UCSD-AML1 (cell line): ENCODE results near the gene DOCK3.
A peak's percentile ranks its signal among the peaks of the same experiment; 100 is the strongest.

ENCODE experiments used
- DNase-seq: peaks from one replicate; lab custom pipeline; 2025; ENCODE audit not compliant: unreplicated experiment; lab: John Stamatoyannopoulos, UW

DOCK3 gene, protein sequence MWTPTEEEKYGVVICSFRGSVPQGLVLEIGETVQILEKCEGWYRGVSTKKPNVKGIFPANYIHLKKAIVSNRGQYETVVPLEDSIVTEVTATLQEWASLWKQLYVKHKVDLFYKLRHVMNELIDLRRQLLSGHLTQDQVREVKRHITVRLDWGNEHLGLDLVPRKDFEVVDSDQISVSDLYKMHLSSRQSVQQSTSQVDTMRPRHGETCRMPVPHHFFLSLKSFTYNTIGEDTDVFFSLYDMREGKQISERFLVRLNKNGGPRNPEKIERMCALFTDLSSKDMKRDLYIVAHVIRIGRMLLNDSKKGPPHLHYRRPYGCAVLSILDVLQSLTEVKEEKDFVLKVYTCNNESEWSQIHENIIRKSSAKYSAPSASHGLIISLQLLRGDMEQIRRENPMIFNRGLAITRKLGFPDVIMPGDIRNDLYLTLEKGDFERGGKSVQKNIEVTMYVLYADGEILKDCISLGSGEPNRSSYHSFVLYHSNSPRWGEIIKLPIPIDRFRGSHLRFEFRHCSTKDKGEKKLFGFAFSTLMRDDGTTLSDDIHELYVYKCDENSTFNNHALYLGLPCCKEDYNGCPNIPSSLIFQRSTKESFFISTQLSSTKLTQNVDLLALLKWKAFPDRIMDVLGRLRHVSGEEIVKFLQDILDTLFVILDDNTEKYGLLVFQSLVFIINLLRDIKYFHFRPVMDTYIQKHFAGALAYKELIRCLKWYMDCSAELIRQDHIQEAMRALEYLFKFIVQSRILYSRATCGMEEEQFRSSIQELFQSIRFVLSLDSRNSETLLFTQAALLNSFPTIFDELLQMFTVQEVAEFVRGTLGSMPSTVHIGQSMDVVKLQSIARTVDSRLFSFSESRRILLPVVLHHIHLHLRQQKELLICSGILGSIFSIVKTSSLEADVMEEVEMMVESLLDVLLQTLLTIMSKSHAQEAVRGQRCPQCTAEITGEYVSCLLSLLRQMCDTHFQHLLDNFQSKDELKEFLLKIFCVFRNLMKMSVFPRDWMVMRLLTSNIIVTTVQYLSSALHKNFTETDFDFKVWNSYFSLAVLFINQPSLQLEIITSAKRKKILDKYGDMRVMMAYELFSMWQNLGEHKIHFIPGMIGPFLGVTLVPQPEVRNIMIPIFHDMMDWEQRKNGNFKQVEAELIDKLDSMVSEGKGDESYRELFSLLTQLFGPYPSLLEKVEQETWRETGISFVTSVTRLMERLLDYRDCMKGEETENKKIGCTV (N-terminal part only)

DNA sequence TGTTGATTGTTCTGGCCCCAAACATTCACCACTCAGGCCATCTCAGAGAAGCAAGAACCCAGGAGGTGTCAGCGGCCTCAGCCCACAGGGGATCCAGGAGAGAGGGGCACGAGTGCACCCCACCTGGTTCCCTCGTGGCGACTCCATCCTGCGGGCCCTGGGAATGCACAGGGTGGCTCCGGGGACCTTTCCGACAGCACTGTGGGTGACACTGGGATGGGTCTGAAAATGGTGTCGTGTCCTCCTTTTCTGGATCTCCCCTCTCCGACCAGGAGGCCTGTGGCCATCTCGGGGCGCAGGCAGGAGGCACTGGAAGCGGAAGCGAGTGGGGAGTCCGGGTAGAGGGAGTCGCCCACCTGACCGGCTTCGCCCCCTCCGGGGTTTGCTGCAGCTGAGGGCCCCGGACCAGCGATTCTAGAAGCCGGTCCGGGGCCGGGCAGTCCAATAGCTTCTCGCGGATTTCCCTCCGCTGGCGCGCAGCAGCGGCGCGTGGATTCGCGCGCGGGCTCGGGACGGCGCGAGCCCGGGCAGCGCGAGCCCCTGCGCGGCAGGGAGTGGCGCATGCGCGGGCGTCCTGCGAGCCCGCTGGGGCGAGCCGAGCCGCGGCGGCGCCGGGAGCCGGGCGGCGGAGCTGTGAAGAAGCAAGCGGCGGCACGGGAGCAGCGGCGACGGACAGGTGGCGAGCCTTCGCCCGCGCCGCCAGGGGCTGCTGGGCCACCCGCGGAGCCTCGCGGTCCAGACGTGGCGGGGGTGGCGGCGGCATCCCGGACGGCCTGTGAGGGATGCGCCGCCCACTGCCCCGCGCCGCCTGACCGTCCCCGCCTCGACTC, at the start of gene DOCK3:
DOCK3 (plus strand) TSS at position 579 of the 830 bp plus-strand sequence. CDS start 337 bp downstream, outside the sequence.
- DNase-seq = peak; percentile 53

DNA sequence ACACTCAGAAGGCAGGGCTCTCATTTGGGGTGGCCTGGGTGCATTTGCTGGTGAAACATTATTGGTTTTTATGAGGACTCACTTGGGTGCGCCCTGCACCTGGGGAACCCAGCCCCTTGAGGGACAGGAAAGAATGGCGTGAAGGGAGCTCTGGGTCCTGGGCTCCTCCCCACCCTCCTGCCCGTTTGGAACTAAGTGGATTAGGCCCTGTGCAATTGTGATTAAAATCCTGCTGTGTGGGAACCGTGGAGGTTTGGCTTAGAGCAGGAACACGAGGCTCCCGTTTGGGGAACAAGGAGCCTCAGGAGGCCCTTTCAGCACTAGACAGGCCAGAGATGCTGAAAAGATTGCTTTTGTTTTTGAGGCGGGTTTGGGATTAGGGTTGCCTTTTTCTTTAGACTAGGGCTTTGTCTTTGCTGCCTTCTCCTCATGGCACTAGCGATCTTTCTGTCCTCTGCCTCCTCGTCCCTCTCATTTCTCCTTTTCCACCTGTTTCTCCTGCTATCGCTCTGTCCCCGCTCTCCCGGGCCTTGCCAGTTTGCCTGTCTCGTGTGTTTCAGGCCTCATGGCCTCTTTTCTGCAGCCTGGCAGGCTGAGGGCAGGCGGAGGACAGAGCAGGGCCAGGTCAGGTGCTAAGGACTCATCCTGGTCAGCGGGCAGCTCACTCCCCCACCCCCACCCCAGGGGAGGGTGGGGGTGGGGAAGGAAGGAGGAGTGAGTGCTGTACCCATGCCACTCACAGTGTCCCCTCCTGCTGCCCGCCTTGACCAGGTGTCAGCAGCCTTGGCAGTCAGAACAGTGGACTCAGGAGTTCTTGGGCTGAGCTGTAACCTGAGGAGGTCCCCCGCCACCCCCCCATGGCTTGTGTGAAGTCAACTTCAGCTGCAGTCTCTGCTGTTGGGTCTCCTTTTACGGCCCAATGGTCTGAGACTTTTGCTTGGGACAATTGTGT, 49.2 kb upstream of the DOCK3 start:
- no peak for DNase-seq

DNA sequence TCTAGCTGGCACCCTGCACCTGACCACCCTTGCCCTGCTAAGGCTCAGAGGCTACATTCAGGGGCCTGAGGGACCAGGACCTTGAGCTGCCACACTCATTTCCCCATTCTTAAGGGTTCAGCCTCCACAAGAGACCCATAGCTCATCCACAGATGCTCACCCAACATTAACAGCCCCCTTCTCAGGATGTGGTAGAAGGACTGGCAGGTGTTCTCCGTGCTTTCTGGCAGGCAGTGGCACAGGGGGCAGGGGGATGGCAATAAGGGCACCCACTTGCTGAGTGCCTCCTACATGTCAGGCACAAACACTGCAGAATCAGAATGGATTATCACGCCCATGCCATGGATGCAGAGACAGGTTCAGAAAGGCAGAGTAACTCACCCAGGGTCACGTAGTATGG, 48.3 kb upstream of the DOCK3 start:
- DNase-seq = no peak

DNA sequence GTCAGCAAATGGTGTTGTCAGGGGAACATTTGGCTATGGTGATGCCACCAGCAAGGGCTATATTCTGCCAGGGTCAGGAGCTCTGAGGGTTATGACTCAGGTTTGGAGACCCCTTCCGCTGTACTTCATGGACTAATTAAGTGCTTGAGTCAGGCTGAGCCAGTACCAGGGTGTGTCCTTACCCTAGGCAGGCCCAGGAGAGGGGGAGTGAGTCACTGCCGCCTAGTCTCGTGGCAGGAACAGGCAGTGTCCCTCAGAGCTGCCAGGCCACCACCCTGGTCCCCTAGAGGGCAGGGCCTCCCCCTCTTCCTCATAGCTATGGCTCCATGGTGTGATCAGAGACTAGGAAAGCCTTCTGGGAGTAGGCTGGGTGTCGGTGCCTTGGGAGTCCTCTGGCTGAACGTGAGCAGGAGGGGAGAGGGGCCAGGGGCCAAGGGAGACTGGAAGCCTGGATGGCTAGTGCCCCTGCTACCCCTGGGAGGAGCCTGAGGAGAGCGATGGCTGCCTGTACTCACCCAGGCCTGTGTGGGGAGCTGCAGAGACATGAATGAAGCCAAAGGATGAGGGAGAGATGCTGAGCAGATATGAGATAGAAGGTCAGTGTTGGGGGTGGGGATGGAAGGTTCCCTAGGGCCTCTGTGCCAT, 47.2 kb upstream of the DOCK3 start:
- peak; percentile 41 for DNase-seq

DNA sequence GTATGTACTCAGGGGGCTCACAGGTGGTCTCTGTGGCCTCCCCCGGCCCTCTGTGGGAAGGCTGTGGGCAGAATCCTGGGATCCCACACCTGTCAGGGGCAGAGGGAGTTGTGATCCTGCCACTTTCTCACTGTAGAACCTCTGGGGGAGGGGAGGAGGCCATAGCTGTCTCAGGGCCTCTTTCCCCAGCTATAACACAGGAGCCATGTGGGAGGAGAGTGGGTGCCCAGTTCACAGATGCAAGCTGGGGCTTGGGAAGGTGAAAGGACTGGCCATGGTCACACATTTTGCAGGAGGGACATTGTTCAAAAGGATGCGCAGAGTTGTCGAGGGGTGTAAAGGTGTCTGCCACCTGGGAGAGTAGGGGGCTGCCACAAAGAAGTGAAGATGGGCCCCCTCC, 46.1 kb upstream of the DOCK3 start:
- DNase-seq = no peak

DNA sequence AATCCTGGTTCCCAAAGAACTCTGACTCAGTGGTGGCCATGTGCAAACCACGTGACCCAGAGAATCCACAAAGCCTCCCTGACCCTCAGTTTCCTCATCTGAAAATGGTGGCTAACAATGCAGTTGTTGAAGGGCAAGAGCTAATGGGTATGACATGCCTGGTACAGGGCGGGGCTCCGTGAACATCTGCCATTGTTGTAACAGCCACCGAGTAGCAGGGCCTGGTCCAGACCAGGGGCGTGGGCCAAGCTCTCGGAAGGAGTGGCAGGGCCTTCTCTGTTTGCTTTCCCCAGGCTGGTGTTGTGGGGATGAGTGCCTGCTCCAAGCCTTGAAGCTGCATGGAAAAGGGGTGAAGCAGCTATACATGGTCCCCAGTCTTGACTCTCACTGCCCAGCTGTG, 44.3 kb upstream of the DOCK3 start:
- no peak for DNase-seq

DNA sequence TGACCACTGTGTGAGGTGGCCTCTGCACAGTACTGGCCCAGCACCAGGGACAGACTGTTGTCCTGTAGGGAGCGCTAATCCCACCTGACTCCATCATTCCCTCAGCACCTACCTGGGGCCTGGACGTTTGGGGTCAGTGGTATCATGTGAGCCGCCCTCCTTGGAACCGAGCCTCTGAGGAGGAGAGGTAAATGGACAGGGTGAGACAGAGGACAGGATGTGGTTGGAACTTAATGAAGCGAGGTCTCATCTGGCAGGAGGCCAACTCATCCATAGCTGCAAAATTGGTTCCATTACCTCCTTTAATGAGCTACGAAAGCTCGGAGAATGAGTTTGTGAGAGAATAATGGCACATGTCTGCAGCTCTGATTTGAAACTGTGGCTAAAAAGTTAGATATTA, 43.9 kb upstream of the DOCK3 start:
- DNase-seq = no peak

DNA sequence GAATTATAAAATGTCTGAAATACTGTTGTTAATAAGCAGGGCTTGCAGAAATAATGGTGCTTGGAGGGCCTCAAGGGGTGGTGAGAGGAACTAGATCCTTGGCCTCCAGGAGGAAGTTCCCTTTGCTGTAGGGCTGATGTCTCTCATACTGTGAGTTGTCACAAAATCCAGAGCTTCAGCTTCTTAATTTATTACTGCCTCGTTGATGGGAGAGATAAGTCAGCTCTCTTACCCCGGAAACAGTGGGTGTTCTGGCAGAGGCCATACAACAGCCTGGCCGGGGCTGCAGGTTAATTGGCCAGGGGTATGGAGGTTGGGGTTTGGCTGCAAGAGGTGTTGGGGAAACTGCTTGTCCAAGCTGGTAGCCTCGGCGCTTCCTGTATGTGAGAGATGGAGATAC, 42.3 kb upstream of the DOCK3 start:
- DNase-seq = peak; percentile 52

DNA sequence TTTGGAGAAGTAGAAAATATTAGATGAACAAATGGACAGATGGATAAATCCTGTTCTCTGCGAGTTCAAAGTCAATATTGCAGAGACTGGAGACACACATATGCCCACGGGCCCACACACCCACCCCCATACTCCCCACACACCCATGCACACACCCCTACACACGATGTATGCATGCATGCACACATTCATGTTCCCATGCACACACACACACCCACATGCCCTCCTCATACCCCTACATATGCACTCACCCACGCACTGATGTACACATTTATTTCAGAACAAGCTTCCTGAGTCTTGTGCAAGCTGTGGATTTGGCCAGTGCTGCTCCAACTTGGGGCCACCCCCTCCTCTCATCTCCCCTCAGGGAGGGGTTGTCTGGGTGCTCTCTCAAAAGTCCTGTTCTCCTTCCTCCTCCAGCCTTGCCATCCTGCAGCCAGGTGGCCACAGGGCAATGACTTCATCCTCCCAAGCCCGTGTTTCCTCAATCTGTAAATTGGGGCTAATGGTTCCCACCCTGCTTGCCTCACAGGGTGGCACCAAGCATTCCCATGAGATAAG, 41.4 kb upstream of the DOCK3 start:
- DNase-seq = no peak

DNA sequence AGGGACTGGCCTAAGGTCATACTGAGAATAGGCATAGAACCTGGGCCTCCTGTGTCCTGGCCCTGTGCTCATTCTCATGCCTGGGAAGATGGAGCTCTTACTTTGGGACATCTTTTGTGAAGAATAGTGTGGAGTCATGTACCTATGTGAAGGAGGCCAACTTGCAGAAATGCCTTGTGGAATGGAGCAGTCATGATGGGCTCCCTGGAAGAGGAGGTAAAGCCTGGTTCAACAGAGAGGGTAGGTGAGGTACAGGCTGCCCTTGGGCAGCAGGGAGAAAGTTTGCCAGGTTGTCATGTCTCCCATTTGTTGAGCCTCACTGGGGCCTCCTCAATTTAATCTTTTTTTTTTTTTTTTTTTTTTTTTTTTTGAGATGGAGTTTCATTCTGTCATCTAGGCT, 39.7 kb upstream of the DOCK3 start:
- no peak for DNase-seq

DNA sequence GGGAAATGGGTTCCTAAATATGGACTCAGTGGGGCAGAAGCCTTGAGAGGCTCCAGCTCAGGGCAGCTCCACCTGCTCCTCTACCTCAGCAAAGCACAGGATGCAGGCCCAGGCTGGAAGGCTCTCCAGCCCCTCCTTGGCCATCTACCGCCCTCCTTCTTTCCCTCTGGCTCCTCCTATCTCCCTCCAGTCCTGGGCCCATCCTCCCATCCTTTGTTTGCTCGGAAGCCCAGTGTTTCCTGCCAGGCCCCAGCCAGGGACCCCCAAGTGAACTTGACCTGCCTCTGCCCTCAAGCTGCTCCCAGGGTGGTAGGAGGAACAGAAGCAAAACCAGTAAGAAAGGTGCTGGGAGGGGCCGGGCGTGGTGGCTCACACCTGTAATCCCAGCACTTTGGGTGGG, 37.7 kb upstream of the DOCK3 start:
- no peak for DNase-seq

DNA sequence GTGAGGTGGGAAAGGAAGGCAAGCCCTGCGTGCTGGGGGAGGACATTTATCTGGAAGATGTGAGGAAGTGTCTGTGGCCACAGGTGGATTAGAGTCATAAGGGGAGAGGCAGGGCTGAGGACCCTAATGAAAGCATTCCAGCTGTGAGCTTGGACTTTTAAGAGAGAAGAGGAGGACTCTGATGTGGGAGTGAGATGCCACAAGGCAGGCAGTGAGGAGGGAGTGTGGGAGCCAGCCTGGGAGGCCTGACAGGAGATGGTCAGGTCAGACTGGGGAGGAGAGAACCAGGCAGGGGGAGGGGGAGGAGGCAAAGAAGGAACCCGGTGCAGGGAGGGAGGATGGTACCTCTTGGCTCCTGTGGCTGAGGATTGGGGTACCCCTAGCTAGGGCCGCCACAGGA, 36.8 kb upstream of the DOCK3 start:
- no peak for DNase-seq

DNA sequence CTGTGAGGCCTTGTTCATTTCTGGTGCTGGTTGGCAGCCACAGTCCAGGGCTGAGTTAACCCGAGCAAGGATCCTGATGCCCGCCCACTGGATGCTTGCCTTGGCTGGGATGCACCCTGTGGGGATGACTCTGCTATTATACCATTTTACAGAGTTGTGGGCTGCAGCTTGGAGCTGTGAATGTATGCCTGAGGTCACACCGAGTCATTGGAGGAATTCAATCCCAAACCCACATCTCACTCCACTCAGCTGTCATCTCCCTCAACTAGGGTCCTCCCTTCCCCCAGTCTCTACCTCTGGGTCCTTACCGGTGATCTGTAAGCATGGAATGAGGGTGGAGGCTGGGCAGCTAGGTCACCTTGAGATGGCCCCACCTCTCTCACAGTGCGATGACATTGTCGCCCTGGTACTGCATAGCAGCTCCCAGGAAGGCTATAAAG, 35.7 kb upstream of the DOCK3 start:
- no peak for DNase-seq

DNA sequence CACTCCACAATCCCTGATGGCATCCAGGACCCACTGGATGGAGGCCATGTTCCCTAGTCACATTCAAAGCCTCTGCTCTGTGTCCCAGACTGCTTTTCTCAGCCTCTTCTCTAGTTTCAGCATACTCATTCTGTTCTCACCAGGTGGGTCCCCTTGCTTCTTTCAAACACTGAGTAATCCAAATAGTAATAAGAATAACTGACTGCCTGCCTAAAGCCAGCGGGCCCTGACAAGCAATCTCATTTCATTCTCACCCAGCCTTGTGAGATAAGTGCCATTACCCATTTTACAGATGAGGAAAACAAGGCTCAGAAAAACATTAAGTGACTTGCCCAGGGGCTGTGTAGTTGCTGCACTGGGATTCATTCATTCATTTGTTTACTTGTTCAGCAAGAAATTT, 32.3 kb upstream of the DOCK3 start:
- no peak for DNase-seq

DNA sequence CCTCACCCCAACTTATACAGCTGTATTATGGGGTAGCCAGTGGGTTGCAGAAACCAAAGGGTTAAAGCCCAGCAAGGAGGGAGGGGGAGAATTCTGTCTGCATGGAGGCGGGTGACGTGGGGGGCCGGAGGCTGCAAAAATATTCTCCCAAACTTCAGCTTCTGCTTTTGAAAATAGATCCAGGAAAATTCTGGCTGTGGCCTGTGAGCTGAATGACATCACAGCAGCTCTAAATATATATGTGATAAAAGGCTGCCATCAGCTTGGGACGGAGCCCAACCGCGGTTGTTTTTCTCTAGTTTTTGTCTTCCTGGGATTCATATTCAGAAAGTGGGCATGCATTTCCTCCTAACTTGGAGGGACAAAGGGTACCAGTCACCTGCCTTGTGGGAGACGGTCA, 30.2 kb upstream of the DOCK3 start:
- no peak for DNase-seq

DNA sequence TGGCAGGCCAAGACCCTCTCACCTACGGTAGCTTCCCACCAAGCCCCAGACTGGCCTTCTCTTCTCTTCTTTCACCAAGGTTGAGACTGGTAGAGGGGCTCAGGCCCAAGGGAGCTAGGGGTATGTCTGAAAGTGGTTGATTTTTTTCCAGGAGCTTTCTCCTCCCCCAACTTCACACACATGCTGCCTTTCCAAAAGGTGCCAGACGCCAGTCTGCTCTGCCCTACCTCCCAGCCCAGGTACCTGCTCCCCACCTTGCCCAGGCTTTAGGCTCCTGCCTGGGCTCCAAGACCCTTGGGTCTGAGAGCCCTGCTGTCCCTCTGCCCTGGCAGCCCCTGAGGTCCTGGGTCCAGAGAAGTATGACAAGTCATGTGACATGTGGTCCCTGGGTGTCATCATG, 29.3 kb upstream of the DOCK3 start:
- DNase-seq = no peak

DNA sequence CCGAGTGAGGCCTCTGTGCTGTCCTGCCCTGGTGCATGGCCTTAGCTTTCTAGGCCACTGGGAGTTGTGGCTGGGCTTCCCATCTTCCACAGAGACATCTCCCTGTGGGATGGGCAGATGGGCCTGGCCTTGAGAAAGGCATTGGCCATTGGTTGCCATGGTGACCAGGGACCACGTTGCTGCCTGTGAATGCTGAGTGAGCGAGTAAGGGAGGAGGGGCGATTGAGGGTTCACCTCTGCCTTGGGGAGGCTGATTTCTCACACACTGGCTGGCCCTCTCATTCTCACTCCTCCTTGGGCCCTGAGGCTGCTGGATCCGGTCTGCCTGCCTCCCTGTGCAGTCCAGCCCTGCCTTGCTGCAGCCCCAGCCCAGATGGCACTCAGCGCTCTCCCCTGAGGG, 26.4 kb upstream of the DOCK3 start:
- no peak for DNase-seq

DNA sequence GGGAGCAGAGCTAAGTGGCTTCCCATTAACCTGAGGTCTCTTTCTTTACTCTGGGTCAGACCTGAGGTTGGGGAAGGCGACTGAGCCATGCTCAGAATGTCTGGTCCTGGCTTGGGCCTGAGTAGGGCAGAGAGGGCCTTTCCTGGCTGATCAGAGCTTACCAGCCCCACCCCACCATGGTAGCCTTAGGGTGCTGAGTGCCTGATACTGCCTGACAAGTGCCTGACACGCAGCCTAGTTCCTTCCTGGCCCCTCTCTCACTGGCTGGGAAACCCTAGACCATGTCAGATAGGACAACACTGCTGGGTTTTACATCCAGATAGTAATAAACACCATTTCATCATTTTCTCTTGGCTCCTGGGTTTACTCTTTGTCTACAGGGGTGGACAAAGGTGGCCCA, 25.8 kb upstream of the DOCK3 start:
- no peak for DNase-seq
